ENCODE measurements around the gene MPZL1.

MPZL1 gene

DNA sequence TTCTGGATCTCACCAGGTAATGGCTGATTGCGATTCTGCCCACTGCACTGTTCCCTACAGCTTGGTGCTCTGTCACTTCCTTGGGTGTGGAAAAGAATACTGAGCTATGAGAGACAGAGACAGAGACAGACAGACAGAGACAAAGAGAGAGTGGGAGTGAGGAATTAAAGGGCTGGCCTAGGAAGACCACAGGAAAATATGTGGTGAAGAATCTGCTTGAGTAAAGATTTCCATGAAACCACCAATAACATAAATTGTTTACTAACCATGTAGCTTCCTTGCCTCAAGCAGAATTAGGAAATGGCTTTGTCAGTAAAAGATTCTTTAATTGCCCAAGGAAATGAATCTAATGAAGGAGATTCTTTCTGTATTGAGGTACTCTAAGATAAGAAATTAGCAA is 54.4 kb downstream of the MPZL1 start:
- Mint-ChIP-seq H3K9me3 (no peaks in the 10 kb centered on the region), H3K27me3 (no peaks in the 10 kb centered on the region), H3K4me1 (ENCODE audit: low read depth) (peaks cover 9% of the 10 kb centered on the region), H3K36me3 (ENCODE audit: low read depth) (peaks cover 83% of the 10 kb centered on the region), H3K4me3 (no peak overlapping the region), H3K27ac (no peak overlapping the region)
- intact Hi-C loops (cut with micrococcal nuclease) = no loop called here

DNA sequence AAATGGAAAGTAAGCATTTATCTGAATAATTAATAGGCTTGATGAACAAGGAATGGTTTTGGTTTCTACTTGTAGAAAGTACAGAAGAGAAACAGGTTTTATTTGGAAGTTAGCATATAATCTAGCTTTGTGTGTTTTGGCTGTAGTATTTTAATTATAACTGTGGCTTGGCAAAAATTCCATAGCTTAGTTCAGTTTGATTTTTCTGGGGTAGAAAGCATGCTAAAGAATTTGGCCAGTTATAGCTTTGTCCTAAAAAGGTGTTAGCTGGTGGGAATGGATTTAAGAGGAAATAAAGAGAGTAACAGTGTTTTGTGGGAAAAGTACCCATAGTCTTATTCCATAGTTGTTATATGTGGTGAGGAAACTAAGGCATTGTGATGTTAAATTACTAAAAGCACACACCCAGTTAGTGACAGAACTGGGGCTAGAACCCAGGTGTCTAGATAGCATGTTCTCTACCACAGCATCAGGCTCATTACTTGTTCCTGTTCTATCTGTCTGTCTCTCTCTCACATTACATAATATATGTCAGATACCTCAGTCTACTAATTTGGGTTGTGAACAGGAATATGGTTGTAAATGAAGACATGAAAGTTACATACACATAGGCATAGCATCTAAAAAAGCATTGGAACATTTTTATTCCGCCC is 55.0 kb downstream of the MPZL1 start:
- Mint-ChIP-seq H3K9me3 (no peaks in the 10 kb centered on the region), H3K27ac (no peak overlapping the region), H3K4me1 (ENCODE audit: low read depth) (peaks cover 9% of the 10 kb centered on the region), H3K27me3 (no peaks in the 10 kb centered on the region), H3K4me3 (no peak overlapping the region), H3K36me3 (ENCODE audit: low read depth) (peaks cover 77% of the 10 kb centered on the region)
- intact Hi-C loops (cut with micrococcal nuclease) = no loop called here

DNA sequence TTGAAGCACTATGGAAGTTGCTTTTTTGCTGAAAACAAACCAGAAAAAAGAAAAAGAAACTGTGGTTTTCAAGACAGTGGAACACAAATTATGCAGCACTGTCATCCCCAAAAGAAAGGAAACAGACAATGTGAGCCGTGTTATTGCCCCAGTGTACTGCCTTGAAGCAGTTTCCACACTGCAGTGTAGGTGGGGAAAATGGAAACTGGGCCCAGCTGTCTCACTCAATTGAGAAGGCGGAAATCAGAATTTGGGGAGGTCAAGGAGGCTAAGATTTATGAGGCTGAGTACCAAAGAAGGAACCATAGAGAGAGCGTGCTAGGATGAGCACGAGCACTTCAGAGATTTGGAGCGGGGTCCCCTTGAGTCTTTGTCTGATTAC is 55.5 kb downstream of the MPZL1 start:
- H3K36me3 Mint-ChIP-seq (ENCODE audit: low read depth) = peaks cover 72% of the 10 kb centered on the region
- intact Hi-C loops (cut with micrococcal nuclease) = no loop called here
- no peak overlapping the region for H3K27ac Mint-ChIP-seq

DNA sequence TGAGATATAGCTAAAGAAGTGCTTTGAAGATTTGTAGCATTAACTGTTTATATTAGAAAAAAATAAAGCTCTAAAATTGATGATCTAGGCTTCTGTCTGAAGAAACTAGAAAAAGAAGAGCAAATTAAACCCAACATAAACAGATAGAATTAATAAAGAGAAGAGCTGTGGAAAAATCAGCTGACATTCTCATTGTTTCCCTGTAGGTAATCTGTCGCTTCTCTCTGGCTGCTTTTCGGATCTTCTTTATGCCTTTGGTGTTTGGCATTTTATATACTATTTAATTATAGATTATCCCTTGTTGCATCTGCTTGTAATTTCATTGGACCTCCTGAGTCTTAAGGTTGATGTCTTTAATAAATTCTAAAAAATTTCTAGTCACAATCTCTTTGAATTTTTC is 59.8 kb downstream of the MPZL1 start:
- Mint-ChIP-seq H3K27ac (no peak overlapping the region), H3K27me3 (no peaks in the 10 kb centered on the region), H3K9me3 (no peaks in the 10 kb centered on the region), H3K4me3 (no peak overlapping the region), H3K36me3 (ENCODE audit: low read depth) (peaks cover 50% of the 10 kb centered on the region), H3K4me1 (ENCODE audit: low read depth) (peaks cover 5% of the 10 kb centered on the region)
- intact Hi-C loops (cut with micrococcal nuclease) = no loop called here

More for the DNA sequence above, 55.5 kb downstream of the MPZL1 start:
- Mint-ChIP-seq H3K9me3 (no peaks in the 10 kb centered on the region), H3K4me3 (no peak overlapping the region), H3K4me1 (ENCODE audit: low read depth) (peaks cover 9% of the 10 kb centered on the region), H3K27me3 (no peaks in the 10 kb centered on the region)

DNA sequence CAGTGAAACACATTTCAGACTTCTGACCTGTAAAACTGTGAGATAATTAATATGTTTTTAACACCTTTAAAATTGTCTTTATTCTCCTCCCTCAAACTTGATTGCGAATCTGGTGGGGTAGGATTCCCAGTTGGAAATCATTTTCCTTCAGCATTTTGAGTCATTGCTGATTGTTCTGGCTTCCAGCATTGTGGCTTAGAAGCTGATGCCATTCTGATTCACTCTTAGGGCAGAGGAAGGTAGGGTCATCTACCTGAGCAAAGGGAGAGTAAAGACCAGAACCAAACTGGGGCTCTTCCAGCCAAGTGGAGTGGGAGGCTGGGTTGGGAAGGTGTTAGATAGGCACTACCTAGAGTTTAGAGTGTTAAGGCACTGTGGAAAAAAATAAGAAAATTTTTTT is 61.2 kb downstream of the MPZL1 start:
- Mint-ChIP-seq H3K27ac (no peak overlapping the region), H3K9me3 (no peaks in the 10 kb centered on the region), H3K27me3 (no peaks in the 10 kb centered on the region), H3K36me3 (ENCODE audit: low read depth) (peaks cover 41% of the 10 kb centered on the region), H3K4me1 (ENCODE audit: low read depth) (peaks cover 5% of the 10 kb centered on the region), H3K4me3 (no peak overlapping the region)
- intact Hi-C loops (cut with micrococcal nuclease) = no loop called here

DNA sequence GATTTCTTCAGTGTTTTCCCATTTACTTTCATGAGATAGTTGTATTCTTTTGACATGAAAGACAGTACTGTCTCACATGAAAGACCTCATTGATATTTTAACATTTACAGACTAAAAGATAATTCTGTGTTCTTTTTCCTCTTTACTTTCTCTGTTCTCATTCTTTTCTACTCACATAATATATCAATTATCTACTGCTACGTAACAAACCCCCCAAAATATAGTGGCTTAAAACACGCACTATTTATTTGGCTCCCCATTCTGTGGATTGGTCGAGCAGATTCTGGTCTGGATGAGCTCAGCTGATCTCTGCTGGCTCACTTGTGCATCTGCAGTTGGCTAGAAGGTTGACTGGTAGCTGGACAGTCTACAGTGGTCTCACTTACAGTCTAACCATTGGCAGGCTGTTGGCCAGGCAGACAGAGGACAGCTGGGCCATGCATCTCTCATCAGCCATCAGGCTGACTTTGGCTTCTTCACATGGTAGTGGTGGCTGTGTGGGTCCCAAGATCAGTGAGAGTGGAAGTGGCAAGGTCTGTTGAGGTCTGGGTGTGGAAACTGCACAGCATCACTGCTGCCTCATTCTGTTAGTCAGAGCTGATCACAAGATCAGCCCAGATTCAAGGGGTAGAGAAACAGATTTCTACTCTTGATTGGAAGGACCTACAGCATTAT is 63.2 kb downstream of the MPZL1 start:
- Mint-ChIP-seq H3K4me1 (ENCODE audit: low read depth) (peaks cover 5% of the 10 kb centered on the region), H3K4me3 (no peak overlapping the region), H3K27ac (no peak overlapping the region), H3K9me3 (no peaks in the 10 kb centered on the region), H3K27me3 (no peaks in the 10 kb centered on the region), H3K36me3 (ENCODE audit: low read depth) (peaks cover 41% of the 10 kb centered on the region)
- intact Hi-C loops (cut with micrococcal nuclease) = no loop called here

DNA sequence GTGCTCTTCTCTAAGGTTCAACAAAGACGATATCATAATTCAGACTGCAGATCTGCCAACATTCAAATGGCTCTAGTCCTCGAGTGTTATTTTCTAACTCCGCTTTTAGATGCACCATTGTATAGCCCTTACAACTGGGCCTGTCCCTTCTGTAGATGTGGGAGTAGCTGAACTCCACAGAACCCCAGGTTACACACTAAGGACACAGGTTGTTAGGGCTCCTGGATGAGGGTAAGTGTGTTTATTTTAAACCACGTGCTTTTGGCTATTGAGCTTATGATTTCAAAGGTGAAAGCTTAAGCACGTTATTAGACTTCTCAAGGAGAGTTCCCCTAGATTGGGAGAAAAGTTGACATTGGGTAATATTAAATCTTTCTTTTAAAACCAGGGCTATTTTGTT is 64.7 kb downstream of the MPZL1 start:
- Mint-ChIP-seq H3K36me3 (ENCODE audit: low read depth) (peaks cover 45% of the 10 kb centered on the region), H3K4me1 (ENCODE audit: low read depth) (peaks cover 14% of the 10 kb centered on the region), H3K9me3 (no peaks in the 10 kb centered on the region), H3K4me3 (no peak overlapping the region), H3K27me3 (no peaks in the 10 kb centered on the region), H3K27ac (no peak overlapping the region)
- intact Hi-C loops (cut with micrococcal nuclease) = no loop called here

DNA sequence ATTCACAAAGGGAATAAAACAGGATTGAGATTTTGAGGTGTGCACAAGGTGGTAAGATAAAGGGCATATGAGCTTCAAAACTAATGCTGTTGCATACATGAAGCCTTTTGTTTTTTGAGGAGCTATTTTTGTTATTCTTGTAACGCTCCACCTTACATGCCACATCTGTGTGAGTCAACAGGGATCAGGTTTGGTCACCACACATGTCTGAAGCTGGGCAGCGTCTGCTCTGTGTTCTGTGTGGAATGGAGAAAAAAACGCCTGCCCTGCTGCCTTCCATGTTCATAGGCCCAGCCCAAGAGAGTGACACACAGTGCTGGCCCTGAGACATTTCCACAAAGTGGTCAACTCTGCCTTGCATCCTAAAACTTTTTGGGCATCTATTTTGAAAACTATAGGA is 67.7 kb downstream of the MPZL1 start:
- no peaks in the 10 kb centered on the region for H3K27me3 Mint-ChIP-seq
- H3K36me3 Mint-ChIP-seq (ENCODE audit: low read depth) = peaks cover 51% of the 10 kb centered on the region
- intact Hi-C loops (cut with micrococcal nuclease) = no loop called here
- peaks cover 23% of the 10 kb centered on the region for H3K4me1 Mint-ChIP-seq (ENCODE audit: low read depth)
- H3K4me3 Mint-ChIP-seq = no peak overlapping the region
- H3K9me3 Mint-ChIP-seq = no peaks in the 10 kb centered on the region
- H3K27ac Mint-ChIP-seq = no peak overlapping the region

DNA sequence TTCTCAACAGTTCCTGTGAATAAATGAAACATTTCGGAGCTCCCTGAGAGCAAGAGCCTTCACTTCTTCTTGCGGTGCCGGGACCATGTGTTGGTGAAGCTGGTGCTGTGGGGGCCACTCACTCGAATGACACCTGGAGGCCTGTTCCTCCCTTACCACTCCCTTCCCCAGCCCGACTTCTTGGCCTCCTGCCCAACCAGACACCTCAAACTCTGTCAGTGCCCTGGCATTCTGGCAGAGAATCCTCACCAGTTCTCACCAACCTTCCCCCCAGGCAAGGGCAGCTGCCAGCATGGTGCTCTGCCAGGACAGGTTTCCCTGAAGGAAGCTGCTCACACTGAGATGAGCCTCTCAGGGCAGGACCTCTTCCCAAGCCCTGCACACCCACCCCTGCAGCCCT is 68.3 kb downstream of the MPZL1 start:
- Mint-ChIP-seq H3K4me3 (no peak overlapping the region), H3K27me3 (no peaks in the 10 kb centered on the region), H3K27ac (no peak overlapping the region), H3K9me3 (no peaks in the 10 kb centered on the region), H3K4me1 (ENCODE audit: low read depth) (peaks cover 20% of the 10 kb centered on the region), H3K36me3 (ENCODE audit: low read depth) (peaks cover 47% of the 10 kb centered on the region)
- intact Hi-C loops (cut with micrococcal nuclease) = no loop called here

DNA sequence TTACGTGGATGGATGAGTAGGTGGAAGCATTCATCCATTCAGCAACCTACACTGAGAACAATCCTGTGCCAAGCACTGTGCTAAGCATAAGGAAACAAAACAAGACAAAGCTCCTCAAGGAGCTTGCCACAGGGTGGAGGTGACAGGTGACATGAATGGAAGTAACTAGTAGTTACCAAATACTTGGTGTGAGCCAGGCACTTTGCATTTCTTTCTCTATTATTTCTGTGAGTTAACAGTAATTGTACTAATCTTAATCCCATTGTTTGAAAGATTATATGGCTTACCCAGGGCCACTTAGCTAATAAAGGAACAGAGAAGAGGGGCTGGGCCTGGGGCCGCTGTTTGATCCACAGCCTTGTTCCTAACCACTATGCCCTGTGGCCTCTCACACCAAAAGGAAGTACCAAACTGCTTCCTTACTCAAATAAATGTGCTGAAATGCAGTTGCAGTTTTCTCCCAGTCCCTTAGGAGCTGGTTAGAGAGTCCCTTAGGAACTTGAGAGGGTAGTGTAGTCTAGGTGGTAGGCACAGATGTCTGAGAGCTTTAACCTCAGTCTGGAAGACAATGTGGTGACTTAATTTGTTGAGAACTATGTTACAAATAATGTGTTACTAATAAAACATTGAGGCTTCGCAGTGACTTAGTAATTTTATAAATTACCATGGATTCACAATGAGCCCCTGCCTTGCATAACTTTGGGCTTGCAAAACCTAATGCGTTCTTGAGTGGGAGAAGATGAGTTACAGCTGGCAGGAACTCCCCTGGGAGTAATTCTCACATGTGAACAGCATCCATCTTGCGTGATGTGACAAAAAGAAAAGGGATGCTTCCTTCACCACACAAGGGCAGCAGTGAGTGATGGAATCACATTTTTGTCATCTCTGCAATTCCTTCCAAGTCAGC is 69.8 kb downstream of the MPZL1 start:
- Mint-ChIP-seq H3K36me3 (ENCODE audit: low read depth) (peaks cover 44% of the 10 kb centered on the region), H3K27me3 (no peaks in the 10 kb centered on the region), H3K4me1 (ENCODE audit: low read depth) (peaks cover 18% of the 10 kb centered on the region), H3K27ac (no peak overlapping the region), H3K4me3 (no peak overlapping the region), H3K9me3 (no peaks in the 10 kb centered on the region)
- intact Hi-C loops (cut with micrococcal nuclease) = no loop called here

DNA sequence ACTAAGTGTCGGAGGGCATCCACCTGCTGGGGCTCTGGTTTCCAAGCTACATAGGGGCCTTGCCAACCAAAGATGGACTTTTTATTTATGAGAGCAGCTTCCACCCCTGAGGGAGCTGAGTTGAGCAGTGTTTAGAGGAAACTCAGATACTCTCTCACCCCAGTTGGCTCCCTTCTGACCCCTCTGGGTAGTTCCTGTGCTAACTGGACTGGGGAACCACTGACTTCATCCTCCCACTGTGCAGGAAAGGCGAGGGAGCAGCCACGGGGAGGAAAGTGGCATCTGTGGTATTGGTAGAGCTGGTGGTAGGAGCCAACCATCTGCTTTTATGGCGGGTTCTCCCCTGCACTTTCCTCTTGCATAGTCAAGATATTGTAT is 70.4 kb downstream of the MPZL1 start:
- Mint-ChIP-seq H3K27ac (no peak overlapping the region), H3K36me3 (ENCODE audit: low read depth) (peaks cover 44% of the 10 kb centered on the region), H3K27me3 (no peaks in the 10 kb centered on the region), H3K4me3 (no peak overlapping the region), H3K9me3 (no peaks in the 10 kb centered on the region), H3K4me1 (ENCODE audit: low read depth) (peaks cover 22% of the 10 kb centered on the region)
- intact Hi-C loops (cut with micrococcal nuclease) = no loop called here

DNA sequence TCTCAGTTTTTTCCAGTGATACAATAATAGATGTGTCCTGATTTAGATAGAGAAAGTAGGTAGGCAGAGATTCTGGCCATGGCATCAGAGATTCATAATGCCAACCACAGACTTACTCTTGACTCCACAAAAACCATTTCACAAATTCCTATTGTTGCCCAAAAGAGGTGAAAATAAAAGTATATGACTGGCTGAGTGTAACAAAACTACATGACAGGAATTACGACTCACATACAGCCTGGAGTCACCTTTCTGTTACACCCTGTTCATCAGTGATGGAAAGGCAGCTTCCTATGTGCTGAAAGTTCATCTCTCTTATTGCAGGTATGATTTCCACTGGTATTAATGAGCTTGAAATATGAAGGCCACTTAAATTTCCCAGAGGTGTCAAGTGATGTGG is 72.3 kb downstream of the MPZL1 start:
- H3K27ac Mint-ChIP-seq = no peak overlapping the region
- intact Hi-C loops (cut with micrococcal nuclease) = no loop called here
- no peaks in the 10 kb centered on the region for H3K9me3 Mint-ChIP-seq
- peaks cover 24% of the 10 kb centered on the region for H3K4me1 Mint-ChIP-seq (ENCODE audit: low read depth)
- H3K36me3 Mint-ChIP-seq (ENCODE audit: low read depth) = peaks cover 28% of the 10 kb centered on the region
- no peak overlapping the region for H3K4me3 Mint-ChIP-seq
- H3K27me3 Mint-ChIP-seq = no peaks in the 10 kb centered on the region

DNA sequence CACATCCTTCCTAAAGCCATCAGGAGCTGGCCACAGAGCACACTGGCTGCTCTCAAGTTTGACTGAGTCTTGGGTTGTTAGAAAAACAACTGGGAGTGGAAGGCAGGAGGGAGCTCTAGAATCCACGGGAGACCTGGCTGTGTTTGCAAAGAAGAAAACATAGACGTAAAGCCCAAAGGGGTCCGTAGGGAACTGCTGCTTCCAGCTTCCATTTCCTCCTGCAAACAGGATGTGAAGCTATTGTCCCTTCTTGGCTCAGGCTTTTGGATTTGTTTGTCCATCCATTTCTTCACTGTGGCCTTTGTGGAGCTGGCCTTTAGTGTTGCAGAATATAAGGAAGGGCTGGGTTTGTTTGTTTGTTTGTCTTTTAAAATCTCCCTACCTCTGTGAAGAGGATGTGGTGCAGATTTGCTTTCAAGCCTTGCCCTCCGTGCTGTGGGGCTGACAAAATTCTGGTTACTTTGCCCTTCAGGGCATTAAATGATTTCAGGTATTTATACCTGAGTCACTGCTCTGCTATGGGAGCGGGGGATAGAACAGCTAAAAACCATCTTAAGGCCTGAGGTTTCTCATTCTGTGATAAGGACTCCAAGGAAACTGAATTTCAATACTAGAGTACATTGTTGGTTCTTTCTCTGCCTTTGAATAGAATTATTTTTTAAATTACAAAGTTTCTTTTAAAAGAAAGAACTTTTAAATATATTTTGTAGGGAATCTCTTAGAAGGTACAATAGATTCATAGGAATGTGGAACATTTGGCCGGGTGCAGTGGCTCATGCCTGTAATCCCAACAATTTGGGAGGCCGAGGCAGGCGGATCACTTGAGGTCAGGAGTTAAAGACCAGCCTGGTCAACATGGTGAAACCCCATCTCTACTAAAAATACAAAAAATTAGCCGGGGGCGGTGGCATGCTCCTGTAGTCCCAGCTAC is 74.3 kb downstream of the MPZL1 start:
- Mint-ChIP-seq H3K27me3 (no peaks in the 10 kb centered on the region), H3K4me1 (ENCODE audit: low read depth) (peaks cover 20% of the 10 kb centered on the region), H3K36me3 (ENCODE audit: low read depth) (peaks cover 8% of the 10 kb centered on the region), H3K4me3 (no peak overlapping the region), H3K27ac (no peak overlapping the region), H3K9me3 (no peaks in the 10 kb centered on the region)
- intact Hi-C loops (cut with micrococcal nuclease) = no loop called here
